Endometrium (tissue), 2 donors: Measurements from ENCODE around the gene MIF.
"Not testable (repeated sequence)": the region's sequence is repeated elsewhere in the genome, so short reads cannot be mapped to it uniquely, and the experiment has no call there.

Source experiments
- FAIRE-seq: peaks from 2 replicates; lab custom pipeline; 2012; peaks lifted over from hg19 to GRCh38; lab: Jason Lieb, UNC
- donor health status: control.
- donor health status: control.

The MIF gene

DNA sequence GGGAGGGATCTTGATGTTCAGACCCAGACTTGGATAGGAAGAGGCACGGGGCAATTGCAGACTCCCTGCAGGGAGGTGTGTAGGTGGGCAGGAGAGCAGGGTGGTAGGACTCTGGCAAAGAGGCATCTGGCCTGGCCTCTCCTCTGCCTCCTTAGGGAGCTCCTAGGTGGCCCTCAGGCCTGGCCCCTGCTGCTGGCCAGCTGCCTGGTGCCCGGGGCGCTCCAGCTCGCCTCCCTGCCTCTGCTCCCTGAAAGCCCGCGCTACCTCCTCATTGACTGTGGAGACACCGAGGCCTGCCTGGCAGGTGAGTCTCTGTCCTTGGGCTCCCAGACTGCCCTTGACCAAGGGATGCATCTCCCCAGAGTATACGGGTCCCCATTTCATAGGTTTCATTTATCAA lies 16.6 kb upstream of the MIF start:
- FAIRE-seq = no peak

GRCh38 chr22:23878219-23878618 lies 16.0 kb upstream of the MIF start:
- FAIRE-seq = no peak

- no peak for FAIRE-seq
These were observed 11.8 kb upstream of the MIF start for GRCh38 chr22:23882370-23882769.

DNA sequence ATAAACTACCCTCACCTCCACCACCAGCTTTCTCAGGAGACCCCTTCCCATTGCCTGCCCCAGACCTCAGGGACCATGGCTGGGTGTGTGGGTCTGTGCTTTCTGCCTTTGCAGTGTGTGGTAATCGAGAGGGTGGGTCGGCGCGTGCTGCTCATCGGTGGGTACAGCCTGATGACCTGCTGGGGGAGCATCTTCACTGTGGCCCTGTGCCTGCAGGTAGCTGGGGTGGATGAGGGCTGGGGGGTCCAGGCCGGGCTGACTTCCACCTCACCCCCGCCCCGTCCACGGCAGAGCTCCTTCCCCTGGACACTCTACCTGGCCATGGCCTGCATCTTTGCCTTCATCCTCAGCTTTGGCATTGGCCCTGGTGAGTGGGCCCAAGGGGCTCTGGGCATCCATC lies 10.5 kb upstream of the MIF start:
- no peak for FAIRE-seq

GRCh38 chr22:23884140-23884539 lies 10.0 kb upstream of the MIF start:
- no peak for FAIRE-seq

- no peak for FAIRE-seq
These were observed 5.4 kb upstream of the MIF start for GRCh38 chr22:23888615-23889401.

DNA sequence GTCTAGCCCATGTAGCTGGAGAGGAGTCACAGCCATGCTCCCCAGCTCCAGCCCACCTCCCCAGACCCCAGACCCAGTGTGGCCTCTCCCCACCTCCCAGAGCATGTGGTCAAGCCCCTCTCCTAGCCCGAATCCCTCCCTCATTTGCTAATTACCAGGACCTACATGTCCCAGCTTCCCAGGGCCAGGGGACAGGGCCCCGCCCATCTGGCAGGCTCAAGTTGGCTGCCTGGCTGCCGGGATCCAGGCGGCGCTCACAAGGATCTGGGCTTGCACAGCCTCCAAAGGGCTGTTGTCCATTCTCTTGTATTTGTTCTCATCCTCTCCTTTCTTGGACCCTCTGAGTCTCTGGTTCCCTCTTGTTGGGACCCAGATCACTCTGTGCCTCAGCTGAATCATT lies 4.6 kb upstream of the MIF start:
- FAIRE-seq = no peak

DNA sequence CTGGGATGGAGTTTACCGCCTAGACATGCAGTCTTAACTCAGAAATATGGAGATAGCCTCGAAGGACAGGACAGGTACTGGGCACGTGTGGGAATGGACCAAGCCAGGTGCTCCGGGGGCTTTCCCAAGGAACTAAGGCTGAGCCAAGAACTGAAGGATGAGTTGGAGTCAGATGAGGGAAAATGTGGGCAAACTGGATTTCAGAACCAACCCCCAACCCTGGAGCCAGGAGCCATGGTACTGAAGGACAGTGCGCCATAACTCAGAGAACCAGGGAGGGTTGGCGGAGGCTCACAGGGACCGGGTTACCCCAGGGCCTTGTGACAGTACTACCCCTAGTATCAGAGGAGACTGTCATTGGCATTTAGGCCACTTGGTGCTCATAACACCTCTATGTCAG lies 2.5 kb upstream of the MIF start:
- FAIRE-seq = no peak

- FAIRE-seq = no peak
These were observed 2.1 kb upstream of the MIF start for GRCh38 chr22:23892130-23892529.

- no peak for FAIRE-seq
These were observed 1.5 kb upstream of the MIF start for GRCh38 chr22:23892706-23893105.

- no peak for FAIRE-seq
These were observed 850 bp upstream of the MIF start for GRCh38 chr22:23893121-23893944.

DNA sequence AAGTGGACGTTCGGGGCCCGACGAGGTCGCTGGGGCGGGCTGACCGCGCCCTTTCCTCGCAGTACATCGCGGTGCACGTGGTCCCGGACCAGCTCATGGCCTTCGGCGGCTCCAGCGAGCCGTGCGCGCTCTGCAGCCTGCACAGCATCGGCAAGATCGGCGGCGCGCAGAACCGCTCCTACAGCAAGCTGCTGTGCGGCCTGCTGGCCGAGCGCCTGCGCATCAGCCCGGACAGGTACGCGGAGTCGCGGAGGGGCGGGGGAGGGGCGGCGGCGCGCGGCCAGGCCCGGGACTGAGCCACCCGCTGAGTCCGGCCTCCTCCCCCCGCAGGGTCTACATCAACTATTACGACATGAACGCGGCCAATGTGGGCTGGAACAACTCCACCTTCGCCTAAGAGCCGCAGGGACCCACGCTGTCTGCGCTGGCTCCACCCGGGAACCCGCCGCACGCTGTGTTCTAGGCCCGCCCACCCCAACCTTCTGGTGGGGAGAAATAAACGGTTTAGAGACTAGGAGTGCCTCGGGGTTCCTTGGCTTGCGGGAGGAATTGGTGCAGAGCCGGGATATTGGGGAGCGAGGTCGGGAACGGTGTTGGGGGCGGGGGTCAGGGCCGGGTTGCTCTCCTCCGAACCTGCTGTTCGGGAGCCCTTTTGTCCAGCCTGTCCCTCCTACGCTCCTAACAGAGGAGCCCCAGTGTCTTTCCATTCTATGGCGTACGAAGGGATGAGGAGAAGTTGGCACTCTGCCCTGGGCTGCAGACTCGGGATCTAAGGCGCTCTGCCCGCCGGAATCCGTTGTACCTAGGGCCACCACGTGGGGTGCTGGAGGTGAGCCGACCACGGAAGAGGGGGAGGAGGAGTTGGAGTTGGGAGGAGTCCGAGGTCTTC lies 771 bp downstream of the MIF start:
- FAIRE-seq = no peak

- no peak for FAIRE-seq
These were observed 1.5 kb downstream of the MIF start for GRCh38 chr22:23895599-23896144.

- FAIRE-seq = no peak
These were observed 2.0 kb downstream of the MIF start for GRCh38 chr22:23896166-23896522.

DNA sequence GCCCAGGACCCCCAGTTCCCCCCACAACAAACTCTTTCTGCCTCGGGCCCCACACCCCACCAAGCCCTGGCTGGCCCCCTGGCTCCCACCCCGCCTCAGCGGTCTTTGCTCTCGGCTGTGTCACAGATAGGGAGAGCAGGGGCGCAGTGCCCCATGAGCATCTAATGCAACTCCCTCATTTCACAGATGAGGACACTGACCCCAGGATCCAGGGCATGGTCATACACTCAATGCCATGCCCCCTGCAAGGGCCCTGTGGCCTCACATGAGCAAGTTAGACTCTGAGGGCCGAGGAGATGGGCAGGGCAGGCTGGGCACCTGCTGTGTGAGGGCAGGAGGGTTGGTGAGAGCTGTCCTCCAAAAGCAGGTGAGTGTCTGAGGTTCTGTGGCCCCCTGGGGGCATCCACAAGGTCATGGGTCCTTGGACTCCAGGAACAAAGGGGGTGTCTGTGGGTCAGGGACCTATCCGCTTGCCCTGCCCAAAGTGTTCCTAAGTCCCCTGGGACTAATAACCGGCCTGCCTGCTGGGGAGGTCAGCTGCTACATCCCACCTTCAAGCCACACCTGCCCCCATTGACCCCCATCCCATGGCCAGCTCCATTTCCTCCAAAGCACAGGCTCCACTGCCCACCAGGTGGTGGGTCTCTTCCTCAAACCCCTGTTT lies 2.5 kb downstream of the MIF start:
- FAIRE-seq = no peak

GRCh38 chr22:23897320-23897719 lies 3.1 kb downstream of the MIF start:
- no peak for FAIRE-seq

DNA sequence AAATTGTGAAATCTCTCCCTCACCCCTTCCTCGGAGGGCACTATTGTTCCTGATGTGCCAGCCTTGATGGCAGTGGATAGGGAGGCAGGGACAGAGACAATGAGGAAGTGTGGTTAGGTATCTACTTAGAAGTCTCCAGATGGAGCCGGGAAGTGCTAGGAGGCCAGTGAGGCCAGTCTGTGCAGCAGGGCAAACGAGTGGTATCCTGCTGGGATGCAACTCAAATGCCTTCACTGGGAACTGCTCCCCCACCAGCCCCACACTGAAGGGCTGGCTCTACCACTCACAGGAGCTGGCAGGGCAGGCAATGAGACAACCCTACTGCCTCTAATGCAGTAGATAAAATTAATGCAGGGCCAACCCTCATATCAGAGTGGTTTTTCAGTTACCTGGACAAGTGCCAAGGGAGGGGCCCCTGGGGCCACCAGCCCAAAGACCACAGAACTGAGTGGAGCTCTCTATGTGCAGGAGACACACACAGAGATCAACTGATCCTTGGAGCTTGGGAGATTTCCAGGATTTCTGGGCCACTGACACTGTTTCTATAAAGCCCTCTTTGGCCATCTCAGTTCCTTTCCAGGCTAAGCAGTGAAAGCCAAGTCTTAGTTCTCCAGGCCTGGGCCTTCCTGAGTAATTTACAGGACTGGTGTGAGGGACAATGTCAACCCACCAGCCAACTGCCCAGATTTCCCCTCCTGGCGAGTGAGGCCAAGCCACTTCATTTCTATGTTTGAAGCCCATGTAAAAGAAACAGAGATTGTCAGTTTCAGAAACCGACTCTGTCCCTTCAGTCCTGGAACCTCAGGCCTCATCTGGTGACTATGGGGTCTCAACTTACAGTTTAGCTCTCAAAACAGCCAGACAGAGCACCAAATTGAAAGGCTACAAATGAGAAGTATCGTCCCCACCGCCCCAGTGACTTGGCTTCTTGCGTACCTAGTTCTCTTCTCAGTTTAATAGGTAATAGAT lies 4.1 kb downstream of the MIF start:
- no peak for FAIRE-seq

- FAIRE-seq = no peak
These were observed 5.0 kb downstream of the MIF start for GRCh38 chr22:23899042-23899745.

DNA sequence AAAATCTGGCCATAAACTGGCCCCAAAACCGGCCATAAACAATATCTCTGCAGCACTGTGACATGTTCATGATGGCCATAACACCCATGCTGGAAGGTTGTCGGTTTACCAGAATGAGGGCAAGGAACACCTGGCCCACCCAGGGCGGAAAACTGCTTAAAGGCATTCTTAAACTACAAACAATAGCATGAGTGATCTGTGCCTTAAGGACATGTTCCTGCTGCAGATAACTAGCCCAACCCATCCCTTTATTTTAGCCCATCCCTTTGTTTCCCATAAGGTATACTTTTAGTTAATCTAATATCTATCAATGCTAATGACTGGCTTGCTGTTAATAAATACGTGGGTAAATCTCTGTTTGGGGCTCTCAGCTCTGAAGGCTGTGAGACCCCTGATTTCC lies 6.0 kb downstream of the MIF start:
- not testable (repeated sequence) for FAIRE-seq

GRCh38 chr22:23901600-23901999 lies 7.4 kb downstream of the MIF start:
- no peak for FAIRE-seq
